ENCODE data around the gene OPN5.

Gene OPN5

GRCh38 chr6:47736083-47736700 lies 45.6 kb upstream of the OPN5 start:
- no peak overlapping the region for H2AFZ ChIP-seq (ENCODE audit: low read depth, low read length, severe bottlenecking)
- H3K27me3 ChIP-seq (ENCODE audit: low read length), result no peaks in the 10 kb centered on the region
- no peak overlapping the region for H3K27ac ChIP-seq (ENCODE audit: low read depth, low read length)
- no peaks in the 10 kb centered on the region for H3K36me3 ChIP-seq (ENCODE audit: low read length)
- H3F3A ChIP-seq (ENCODE audit: insufficient read depth), result no peaks in the 10 kb centered on the region
- H3K9ac ChIP-seq (ENCODE audit: low read length), result no peak overlapping the region
- H4K20me1 ChIP-seq (ENCODE audit: low read depth, low read length), result no peaks in the 10 kb centered on the region
- H3K79me2 ChIP-seq (ENCODE audit: insufficient read depth, low read length), result no peaks in the 10 kb centered on the region
- no peak overlapping the region for H3K4me2 ChIP-seq (ENCODE audit: low read depth, low read length, poor library complexity, severe bottlenecking)
- no peaks in the 10 kb centered on the region for H3K9me3 ChIP-seq (ENCODE audit: insufficient read depth, low read length)
- TF ChIP-seq CTCF (IDR thresholded peaks at IDR 0.05; ENCODE audit: insufficient read depth, low read length, poor library complexity, severe bottlenecking) (no peak), EZH2phosphoT487 (conservative IDR thresholded peaks at IDR 0.05; ENCODE audit: low read length) (no peak)
- no peak overlapping the region for H3K4me3 ChIP-seq (ENCODE audit: insufficient read depth, low read length, poor library complexity, severe bottlenecking)
- H3K9me2 ChIP-seq (replicated peaks; ENCODE audit: insufficient read depth, low read length), result no peaks in the 10 kb centered on the region

DNA sequence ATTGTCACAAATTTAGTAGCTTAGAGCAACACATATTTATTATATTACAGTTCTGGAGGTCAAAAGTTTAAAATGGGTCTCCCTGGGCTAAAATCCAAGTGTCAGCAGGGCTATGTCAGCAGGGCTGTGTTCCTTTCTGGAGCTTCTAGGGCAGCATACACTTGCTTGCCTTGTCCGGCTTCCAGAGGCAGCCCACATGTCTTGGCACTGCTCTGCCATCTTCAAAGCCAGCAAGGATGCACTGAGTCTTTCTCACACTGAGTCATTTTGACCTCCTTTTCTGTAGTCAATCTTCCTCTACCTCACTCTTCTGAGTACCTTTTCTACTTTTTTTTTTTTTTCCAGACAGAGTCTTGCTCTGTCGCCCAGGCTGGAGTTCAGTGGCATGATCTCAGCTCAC lies 44.4 kb upstream of the OPN5 start:
- Histone ChIP-seq H3K36me3 (ENCODE audit: low read length) (no peaks in the 10 kb centered on the region), H3K9me3 (ENCODE audit: insufficient read depth, low read length) (no peaks in the 10 kb centered on the region), H3F3A (ENCODE audit: insufficient read depth) (no peaks in the 10 kb centered on the region), H3K4me3 (ENCODE audit: insufficient read depth, low read length, poor library complexity, severe bottlenecking) (no peak overlapping the region), H3K79me2 (ENCODE audit: insufficient read depth, low read length) (no peaks in the 10 kb centered on the region), H4K20me1 (ENCODE audit: low read depth, low read length) (no peaks in the 10 kb centered on the region), H3K9me2 (replicated peaks; ENCODE audit: insufficient read depth, low read length) (no peaks in the 10 kb centered on the region), H2AFZ (ENCODE audit: low read depth, low read length, severe bottlenecking) (no peak overlapping the region), H3K4me2 (ENCODE audit: low read depth, low read length, poor library complexity, severe bottlenecking) (no peak overlapping the region), H3K27me3 (ENCODE audit: low read length) (no peaks in the 10 kb centered on the region), H3K27ac (ENCODE audit: low read depth, low read length) (no peak overlapping the region), H3K9ac (ENCODE audit: low read length) (no peak overlapping the region)
- TF ChIP-seq EZH2phosphoT487 (conservative IDR thresholded peaks at IDR 0.05; ENCODE audit: low read length) (no peak), CTCF (IDR thresholded peaks at IDR 0.05; ENCODE audit: insufficient read depth, low read length, poor library complexity, severe bottlenecking) (no peak)

DNA sequence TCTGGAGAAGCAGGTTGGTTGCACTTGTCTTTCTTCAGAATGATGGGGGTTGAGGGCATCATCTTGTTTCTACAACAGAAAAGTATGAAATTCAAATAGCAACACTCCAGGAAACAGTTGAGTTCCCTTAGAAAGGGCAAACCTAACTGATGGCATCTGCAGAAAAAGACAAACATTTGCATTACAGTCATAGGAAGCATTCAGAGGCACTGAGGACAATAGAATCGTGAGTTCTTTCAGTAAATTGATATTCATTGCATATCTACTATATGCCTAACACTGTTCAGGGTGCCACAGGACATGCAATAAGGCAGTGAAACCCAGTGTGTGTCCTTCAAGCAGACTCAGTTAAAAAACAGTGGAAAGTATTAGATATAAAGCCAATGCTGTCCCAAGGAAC lies 41.1 kb upstream of the OPN5 start:
- Histone ChIP-seq H3K4me3 (ENCODE audit: insufficient read depth, low read length, poor library complexity, severe bottlenecking) (no peak overlapping the region), H3K27ac (ENCODE audit: low read depth, low read length) (no peak overlapping the region), H3K27me3 (ENCODE audit: low read length) (no peaks in the 10 kb centered on the region), H4K20me1 (ENCODE audit: low read depth, low read length) (no peaks in the 10 kb centered on the region), H3F3A (ENCODE audit: insufficient read depth) (no peaks in the 10 kb centered on the region), H3K79me2 (ENCODE audit: insufficient read depth, low read length) (no peaks in the 10 kb centered on the region), H3K9ac (ENCODE audit: low read length) (no peak overlapping the region), H3K36me3 (ENCODE audit: low read length) (no peaks in the 10 kb centered on the region), H3K4me2 (ENCODE audit: low read depth, low read length, poor library complexity, severe bottlenecking) (no peak overlapping the region), H2AFZ (ENCODE audit: low read depth, low read length, severe bottlenecking) (no peak overlapping the region), H3K9me2 (replicated peaks; ENCODE audit: insufficient read depth, low read length) (no peaks in the 10 kb centered on the region), H3K9me3 (ENCODE audit: insufficient read depth, low read length) (no peaks in the 10 kb centered on the region)
- TF ChIP-seq CTCF (IDR thresholded peaks at IDR 0.05; ENCODE audit: insufficient read depth, low read length, poor library complexity, severe bottlenecking) (no peak), EZH2phosphoT487 (conservative IDR thresholded peaks at IDR 0.05; ENCODE audit: low read length) (no peak)
